DND-41 (cell line): ENCODE measurements around the gene ITPR1.

Source experiments
- EZH2 ChIP-seq: IDR thresholded peaks from 3 replicates; pipeline ENCODE4 v1.6.1; 2012; ENCODE audit warnings: borderline replicate concordance, low read depth, mild to moderate bottlenecking, moderate library complexity, low read length, inconsistent platforms; ENCODE audit not compliant: severe bottlenecking
- TF ChIP-seq, protein P1 (sequence below): IDR thresholded peaks from 2 replicates; pipeline ENCODE4 v1.5.1; 2012; ENCODE audit warnings: borderline replicate concordance, low read length, moderate library complexity, mild to moderate bottlenecking; ENCODE audit not compliant: poor library complexity, severe bottlenecking; ENCODE audit errors: extremely low read depth

DNA sequence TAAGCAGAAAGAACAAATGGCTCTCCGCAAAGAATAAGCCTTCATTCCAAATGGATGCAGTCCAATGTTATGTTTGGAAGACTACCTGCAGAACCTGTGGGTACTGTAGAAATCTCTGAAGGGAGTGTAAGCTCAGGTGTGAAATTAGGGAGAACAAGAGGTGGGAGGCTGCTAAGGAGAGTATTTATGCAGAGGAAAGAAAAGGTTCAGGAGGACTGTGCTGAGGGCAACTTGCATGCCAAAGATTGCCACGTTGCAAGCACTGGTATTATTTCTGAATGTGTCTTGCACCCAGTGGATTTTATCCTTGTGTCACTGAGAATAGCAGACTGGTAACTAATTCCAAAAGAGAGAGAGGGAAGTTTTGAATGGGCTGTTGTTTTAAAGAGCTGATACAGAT, 144.1 kb downstream of the ITPR1 start:
- TF ChIP-seq, protein P1, sequence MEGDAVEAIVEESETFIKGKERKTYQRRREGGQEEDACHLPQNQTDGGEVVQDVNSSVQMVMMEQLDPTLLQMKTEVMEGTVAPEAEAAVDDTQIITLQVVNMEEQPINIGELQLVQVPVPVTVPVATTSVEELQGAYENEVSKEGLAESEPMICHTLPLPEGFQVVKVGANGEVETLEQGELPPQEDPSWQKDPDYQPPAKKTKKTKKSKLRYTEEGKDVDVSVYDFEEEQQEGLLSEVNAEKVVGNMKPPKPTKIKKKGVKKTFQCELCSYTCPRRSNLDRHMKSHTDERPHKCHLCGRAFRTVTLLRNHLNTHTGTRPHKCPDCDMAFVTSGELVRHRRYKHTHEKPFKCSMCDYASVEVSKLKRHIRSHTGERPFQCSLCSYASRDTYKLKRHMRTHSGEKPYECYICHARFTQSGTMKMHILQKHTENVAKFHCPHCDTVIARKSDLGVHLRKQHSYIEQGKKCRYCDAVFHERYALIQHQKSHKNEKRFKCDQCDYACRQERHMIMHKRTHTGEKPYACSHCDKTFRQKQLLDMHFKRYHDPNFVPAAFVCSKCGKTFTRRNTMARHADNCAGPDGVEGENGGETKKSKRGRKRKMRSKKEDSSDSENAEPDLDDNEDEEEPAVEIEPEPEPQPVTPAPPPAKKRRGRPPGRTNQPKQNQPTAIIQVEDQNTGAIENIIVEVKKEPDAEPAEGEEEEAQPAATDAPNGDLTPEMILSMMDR: no peak
- no peak for TF ChIP-seq EZH2
